OCI-M1 (cell line): ENCODE results near the gene PTRHD1.
"Not testable (repeated sequence)": the region's sequence is repeated elsewhere in the genome, so short reads cannot be mapped to it uniquely, and the experiment has no call there.

Experiments
- DNase-seq: peaks from one replicate; lab custom pipeline; 2025; lab: John Stamatoyannopoulos, UW

Gene PTRHD1, protein sequence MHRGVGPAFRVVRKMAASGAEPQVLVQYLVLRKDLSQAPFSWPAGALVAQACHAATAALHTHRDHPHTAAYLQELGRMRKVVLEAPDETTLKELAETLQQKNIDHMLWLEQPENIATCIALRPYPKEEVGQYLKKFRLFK

GRCh38 chr2:24792874-24793760 lies at the start of gene PTRHD1, which contains the start of gene CENPO:
PTRHD1 (minus strand) TSS chr2:24793391; CDS start chr2:24793377, 14 bp downstream.
CENPO (plus strand) TSS chr2:24793425; CDS start chr2:24793920, 495 bp downstream.
- DNase-seq = peak; percentile 98

GRCh38 chr2:24842081-24843050 lies 49.2 kb upstream of the PTRHD1 start:
- no peak for DNase-seq

DNA sequence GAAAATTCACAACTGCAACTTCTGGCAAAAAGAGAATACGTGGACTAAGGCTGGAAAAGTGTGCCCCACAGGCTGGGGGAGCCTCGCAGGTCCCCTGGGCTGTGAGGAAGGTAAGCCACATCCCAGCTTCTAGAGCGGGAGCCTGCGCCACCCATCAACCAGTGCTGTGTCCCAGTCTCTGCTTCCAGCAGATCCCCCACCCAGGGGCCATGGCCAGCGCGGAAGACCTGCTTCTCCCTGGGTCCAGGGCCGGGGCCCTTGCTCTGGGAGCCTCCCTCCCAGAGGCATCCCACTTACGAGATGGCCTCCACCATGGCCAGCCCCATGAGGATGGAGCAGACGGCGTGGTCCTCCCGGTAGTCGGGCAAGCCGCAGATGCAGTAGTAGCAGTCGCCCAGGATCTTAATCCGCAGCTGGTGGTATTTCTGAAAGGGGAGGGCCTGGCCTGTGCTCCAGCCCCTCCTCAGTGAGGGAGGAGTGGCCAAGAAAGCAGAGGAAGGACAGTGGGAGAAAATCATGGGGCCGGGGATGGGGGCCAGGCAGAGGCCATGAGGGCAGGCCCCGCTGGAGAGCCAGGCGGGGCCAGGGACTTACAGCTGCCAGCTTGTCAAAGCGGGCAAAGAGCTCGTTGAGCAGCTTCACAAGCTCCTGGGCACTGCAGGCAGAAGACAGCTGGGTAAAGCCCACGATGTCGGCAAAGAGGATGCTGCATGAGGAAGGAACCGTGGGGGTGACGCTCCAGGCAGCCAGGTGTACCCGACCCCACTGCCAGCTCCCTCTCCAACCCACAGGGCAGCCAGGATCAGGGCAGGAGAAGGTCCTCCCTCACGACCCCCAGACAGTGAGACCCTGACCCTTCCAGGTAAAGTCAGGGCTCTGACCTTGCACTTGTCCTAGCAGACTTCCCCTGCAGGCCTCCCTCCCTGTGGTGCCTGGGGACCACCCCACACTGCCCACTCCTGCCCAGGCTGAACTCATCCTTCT lies 48.1 kb upstream of the PTRHD1 start:
- DNase-seq = no peak

- DNase-seq = no peak
Observed at GRCh38 chr2:24840164-24840869, 47.1 kb upstream of the PTRHD1 start.

- no peak for DNase-seq
Observed at GRCh38 chr2:24839729-24840128, 46.5 kb upstream of the PTRHD1 start.

GRCh38 chr2:24838541-24838940 lies 45.4 kb upstream of the PTRHD1 start:
- DNase-seq = no peak

DNA sequence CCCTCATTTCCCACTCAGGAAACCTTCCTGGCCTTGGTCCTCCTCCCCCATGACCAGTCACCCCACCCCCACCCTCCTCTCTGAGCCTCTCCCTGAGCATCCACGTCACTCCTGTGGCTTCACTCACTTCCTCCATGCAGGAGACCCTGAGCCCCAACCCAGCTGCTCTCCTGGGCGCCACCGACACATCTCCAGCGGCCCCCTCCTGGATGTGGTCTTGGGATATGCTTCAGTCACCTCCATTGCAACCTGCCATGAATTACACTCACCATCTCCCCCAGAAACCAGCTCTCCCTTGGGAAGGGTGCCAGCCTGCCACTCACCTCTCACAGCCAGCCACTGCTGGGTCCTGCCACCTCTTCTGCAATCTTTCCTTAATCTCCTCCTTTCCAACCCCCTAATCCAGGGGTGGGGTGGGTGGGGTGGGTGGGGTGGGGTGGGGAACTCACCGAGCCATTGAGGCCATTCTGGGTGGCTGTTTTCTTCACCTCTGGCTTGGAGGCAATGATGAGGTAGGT lies 44.9 kb upstream of the PTRHD1 start:
- no peak for DNase-seq

- no peak for DNase-seq
Observed at GRCh38 chr2:24836706-24837105, 43.5 kb upstream of the PTRHD1 start.

GRCh38 chr2:24836206-24836605 lies 43.0 kb upstream of the PTRHD1 start:
- DNase-seq = no peak

DNA sequence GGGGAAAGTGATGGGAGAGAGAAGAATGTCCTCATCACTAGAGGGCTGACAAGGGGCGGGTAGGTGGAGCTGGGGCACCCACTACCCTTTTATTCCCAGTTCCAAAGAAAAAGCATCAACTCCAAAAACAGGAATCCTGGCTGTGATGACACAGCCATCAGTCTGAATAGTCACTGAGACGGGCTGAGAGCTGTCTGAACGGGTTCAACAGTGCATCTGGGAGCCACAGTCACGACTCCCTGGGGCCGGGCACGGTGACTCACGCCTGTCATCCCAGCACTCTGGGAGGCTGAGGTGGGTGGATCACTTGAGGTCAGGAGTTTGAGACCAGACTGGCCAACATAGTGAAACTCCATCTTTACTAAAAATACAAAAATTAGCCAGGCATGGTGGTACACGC lies 42.2 kb upstream of the PTRHD1 start:
- not testable (repeated sequence) for DNase-seq

GRCh38 chr2:24834733-24835395 lies 41.7 kb upstream of the PTRHD1 start:
- no peak for DNase-seq

DNA sequence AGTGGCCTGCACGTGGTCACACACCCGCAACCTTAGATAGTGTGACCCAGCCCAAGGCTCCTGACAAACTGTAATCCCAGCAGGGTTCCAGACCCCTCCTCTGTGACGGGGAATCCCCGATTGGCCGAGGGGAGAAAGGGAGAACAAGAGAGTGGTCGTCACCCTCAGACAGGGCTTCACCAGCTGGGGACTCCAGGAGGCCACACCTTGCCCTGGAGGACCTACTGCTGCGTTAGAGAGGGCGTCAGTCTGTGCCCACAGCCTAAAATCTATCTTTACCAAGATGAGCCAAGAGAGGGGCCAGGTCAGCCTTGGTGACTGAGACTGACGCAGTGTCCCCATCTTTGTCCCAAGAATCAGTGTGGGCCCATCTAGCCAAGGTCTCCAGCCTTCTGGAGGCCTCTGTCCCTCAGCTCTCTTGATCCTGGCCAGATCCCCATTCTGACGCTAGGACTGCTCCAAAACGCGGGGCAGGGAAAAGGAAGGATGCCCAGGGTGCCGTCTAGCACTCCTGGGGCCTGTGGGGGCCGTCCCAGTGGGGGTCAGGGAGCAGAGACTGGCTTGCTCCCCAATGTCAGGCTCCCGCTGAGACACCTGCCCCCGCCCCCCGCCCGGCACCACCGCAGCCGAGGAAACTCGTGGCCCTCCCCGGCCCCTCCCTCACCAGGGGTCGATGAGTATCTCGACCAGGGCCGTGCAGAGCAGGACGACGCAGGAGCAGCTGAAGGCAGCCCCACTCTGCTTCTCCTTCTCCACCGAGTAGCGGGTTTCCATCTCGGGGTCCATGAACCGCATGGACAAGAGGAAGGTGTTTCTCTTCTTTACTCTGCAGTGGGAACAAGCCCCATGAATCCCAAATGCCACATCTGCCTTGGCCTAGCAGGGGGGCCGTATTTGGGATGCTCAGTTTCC lies 40.9 kb upstream of the PTRHD1 start:
- DNase-seq = no peak

GRCh38 chr2:24832931-24833701 lies 39.9 kb upstream of the PTRHD1 start:
- no peak for DNase-seq

DNA sequence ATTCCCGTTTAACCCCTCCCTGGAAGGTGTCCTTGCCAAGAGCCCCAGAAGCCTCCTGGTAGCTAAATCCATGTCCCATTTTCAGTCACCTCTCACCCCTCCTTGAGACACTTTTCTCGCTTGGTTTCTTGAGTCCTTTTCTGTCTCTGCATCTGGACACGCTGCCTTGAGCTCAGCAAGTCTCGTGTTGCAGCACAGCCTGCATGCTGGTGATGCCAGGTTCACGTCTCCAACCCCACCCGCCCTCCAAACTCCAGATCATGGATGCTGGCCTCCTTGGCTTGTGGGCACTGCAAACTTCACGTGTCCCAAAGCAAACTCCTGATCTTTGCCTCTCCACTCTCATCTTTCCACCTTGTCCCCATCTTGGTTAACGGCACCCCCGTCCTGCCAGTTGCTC lies 39.3 kb upstream of the PTRHD1 start:
- DNase-seq = no peak

DNA sequence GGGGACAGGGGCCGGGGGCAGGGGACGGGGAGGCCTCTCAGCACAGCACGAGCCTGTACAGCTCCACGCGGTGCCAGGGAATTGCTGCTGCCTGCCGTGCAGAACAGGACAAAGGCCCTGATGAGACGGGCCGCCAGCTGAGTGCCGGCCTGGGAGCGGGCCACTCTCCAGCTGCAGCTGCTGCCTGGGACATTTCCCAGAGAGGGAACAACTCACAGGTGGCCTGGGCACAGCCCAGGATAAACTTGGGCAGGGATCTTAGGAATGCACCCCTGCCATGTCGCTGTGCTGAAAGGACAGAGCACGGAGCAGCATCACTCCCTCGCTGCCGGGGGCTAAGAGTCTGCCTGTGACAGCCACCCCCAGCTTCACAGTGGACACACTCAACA lies 38.9 kb upstream of the PTRHD1 start:
- no peak for DNase-seq

DNA sequence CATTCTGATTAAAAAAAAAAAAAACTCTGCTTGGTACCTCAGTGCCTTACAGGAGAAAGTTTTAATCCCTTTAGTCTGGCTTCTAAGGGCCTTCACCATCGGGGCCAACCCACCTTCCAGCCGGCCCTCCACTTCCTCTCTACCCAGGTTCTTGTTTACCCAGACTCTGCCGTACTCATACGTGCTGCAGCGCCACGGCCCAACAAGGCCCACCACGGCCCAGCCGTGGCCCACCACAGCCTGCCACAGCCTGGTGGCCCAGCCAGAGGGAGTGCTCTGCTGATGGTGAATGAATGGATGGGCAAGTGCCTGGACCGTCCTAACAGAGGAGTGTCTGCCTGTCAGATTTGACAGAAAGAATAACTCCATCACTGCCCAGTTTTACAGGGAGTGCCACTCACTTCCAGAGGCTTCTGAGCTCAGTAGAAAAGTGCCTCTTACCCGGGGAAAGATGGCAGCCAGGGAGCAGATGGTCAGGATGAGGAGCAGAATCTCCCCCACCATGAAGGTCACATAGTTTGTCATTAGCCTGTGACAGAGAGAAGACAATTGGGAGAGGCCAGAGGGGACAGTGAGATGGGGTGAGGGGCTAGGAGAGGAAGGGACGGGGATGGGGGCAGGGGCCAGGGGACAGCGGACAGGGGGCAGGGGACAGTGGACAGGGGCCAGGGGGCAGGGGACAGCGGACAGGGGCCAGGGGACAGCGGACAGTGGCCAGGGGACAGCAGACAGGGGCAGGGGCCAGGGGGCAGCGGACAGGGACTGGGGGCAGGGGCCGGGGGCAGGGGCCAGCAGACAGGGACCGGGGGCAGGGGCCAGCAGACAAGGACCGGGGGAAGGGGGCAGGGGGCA lies 38.3 kb upstream of the PTRHD1 start:
- DNase-seq = no peak

DNA sequence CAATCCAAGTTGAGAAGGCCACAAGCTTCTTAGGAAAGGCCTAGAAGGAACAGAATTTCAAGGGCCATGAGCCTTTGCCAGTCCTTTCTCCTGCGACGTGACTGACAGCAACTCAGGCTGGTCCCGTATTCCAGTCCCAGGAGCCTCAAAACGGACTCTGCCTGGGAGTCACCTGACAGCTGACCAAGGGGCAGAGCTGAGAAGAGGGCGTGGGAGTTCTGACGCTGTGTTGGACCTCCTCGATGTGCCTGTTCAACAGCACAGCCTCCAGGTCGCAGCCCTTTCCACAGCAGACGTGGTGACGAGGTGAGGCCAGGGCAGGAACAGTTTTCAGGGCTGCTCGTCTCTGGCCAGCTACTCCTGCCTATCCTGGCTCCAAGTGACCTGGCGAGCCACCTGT lies 37.6 kb upstream of the PTRHD1 start:
- DNase-seq = no peak
